Keratinocyte (primary cell): Measurements from ENCODE around the gene KRTAP12-1. TPM values are rescaled to one million over a fixed set of nuclear protein-coding genes. Genes with fewer than 3 reads are reported as not detected.

Source experiments
- DNase-seq: peaks from one replicate; pipeline ENCODE4 v3.0.0-alpha.2; 2011; ENCODE audit warnings: low read depth, missing footprints, low spot score
- FAIRE-seq: peaks from 2 replicates; lab custom pipeline; 2011; peaks lifted over from hg19 to GRCh38; lab: Jason Lieb, UNC
- H2AFZ ChIP-seq: 2 replicates; pipeline ENCODE4 v1.6.0; 2012; ENCODE audit warnings: low read length, control low read depth, inconsistent platforms; ENCODE audit not compliant: control insufficient read depth
- H3K27ac ChIP-seq: 2 replicates; pipeline ENCODE4 v1.5.1; 2011; ENCODE audit warnings: low read length; ENCODE audit not compliant: control insufficient read depth, insufficient read depth
- H3K27me3 ChIP-seq: 3 replicates; pipeline ENCODE4 v1.6.0; 2011; ENCODE audit warnings: low read length; ENCODE audit not compliant: control insufficient read depth, insufficient read depth; ENCODE audit errors: extremely low read depth
- H3K36me3 ChIP-seq, 2 experiments: 2 replicates in 1 of 2; 3 replicates in 1 of 2; pipeline ENCODE4 v1.5.1; 2011; ENCODE audit warnings: low read length in 2 of 2, mild to moderate bottlenecking in 1 of 2; ENCODE audit not compliant: control insufficient read depth in 2 of 2, insufficient read depth in 2 of 2; ENCODE audit errors: extremely low read depth in 1 of 2
- H3K4me1 ChIP-seq: 3 replicates; pipeline ENCODE4 v1.5.1; 2011; ENCODE audit warnings: low read length; ENCODE audit not compliant: control insufficient read depth, insufficient read depth; ENCODE audit errors: extremely low read depth
- H3K4me2 ChIP-seq: 3 replicates; pipeline ENCODE4 v1.6.0; 2011; ENCODE audit warnings: low read depth, low read length; ENCODE audit not compliant: control insufficient read depth, insufficient read depth; ENCODE audit errors: extremely low read depth
- H3K4me3 ChIP-seq, 3 experiments: fragments of 200-600 bp in 1 of 3; sonication (generic) in 1 of 3; 2 replicates in 2 of 3; 3 replicates in 1 of 3; pipeline ENCODE4 v1.5.1; 2011 to 2016; ENCODE audit warnings: low read length in 3 of 3, mild to moderate bottlenecking in 3 of 3, control low read depth in 2 of 3, inconsistent platforms in 1 of 3, low read depth in 1 of 3, mixed read lengths in 1 of 3, mixed run types in 1 of 3, moderate library complexity in 1 of 3; ENCODE audit not compliant: control insufficient read depth in 2 of 3, insufficient read depth in 2 of 3; ENCODE audit errors: extremely low read depth in 1 of 3
- H3K79me2 ChIP-seq: 2 replicates; pipeline ENCODE4 v1.6.0; 2012; ENCODE audit warnings: low read length; ENCODE audit not compliant: control insufficient read depth, insufficient read depth
- H3K9ac ChIP-seq: 3 replicates; pipeline ENCODE4 v1.6.0; 2011; ENCODE audit warnings: low read length; ENCODE audit not compliant: control insufficient read depth, insufficient read depth; ENCODE audit errors: extremely low read depth
- H3K9me1 ChIP-seq: 3 replicates; pipeline ENCODE4 v1.6.0; 2011; ENCODE audit warnings: low read length; ENCODE audit not compliant: control insufficient read depth, insufficient read depth; ENCODE audit errors: extremely low read depth
- H3K9me3 ChIP-seq: 2 replicates; pipeline ENCODE4 v1.5.1; 2012; ENCODE audit warnings: low read depth, low read length; ENCODE audit not compliant: control insufficient read depth
- H4K20me1 ChIP-seq: 3 replicates; pipeline ENCODE4 v1.6.0; 2011; ENCODE audit warnings: low read length; ENCODE audit not compliant: control insufficient read depth, insufficient read depth; ENCODE audit errors: extremely low read depth
- CTCF ChIP-seq, 3 experiments: IDR thresholded peaks in 1 of 3; conservative IDR thresholded peaks in 1 of 3; optimal IDR thresholded peaks in 1 of 3; 2 replicates in 2 of 3; 3 replicates in 1 of 3; pipeline versions ENCODE3 to v1.5.1; 2011; ENCODE audit warnings: low read length in 3 of 3, mild to moderate bottlenecking in 3 of 3, moderate library complexity in 2 of 3, control low read depth in 1 of 3, inconsistent platforms in 1 of 3; ENCODE audit not compliant: insufficient read depth in 2 of 3; ENCODE audit errors: extremely low read depth in 1 of 3
- EZH2 ChIP-seq: IDR thresholded peaks from one replicate; pipeline ENCODE4 v1.6.1; 2012; ENCODE audit warnings: inconsistent platforms, mild to moderate bottlenecking, low read length, moderate library complexity
- dilution Hi-C: fragments of 300-500 bp; cut with MboI; formaldehyde crosslinking; loops from one replicate; pipeline ENCODE4 v1.7.0; 2020; ENCODE audit warnings: low sequenced_read_pairs; ENCODE audit not compliant: extremely low pct_ligation_motif_present
- polyA plus RNA-seq, 5 experiments: library from polyadenylated mRNA; depleted of rRNA in 3 of 5; stranded (reverse) in 3 of 5; stranded (forward) in 1 of 5; unstranded in 1 of 5; fragments of >200 nt; gene quantifications; 1 replicate in 1 of 5; 2 replicates in 3 of 5; 3 replicates in 1 of 5; pipeline versions ENCODE4 v1.2.1 to v1.2.3, GENCODE V29; 2011 to 2012; ENCODE audit warnings: missing spikeins in 2 of 5, low read depth in 1 of 5, low replicate concordance in 1 of 5

KRTAP12-1 gene
- polyA plus RNA-seq, 1 donor (not counting 4 experiments of a cell fraction or from before 2014, with no cell fraction given): not detected

GRCh38 chr21:44637018-44637850, 44.7 kb downstream of the KRTAP12-1 start, which contains the start of gene KRTAP10-10:
KRTAP10-10 (plus strand) TSS chr21:44637356; CDS start chr21:44637418, 62 bp downstream.
- Histone ChIP-seq H4K20me1 (no peaks in the 10 kb centered on the region), H3K27me3 (no peaks in the 10 kb centered on the region), H3K9me1 (no peaks in the 10 kb centered on the region), H3K9me3 (no peaks in the 10 kb centered on the region), H3K9ac (no peak within 1 kb of the TSS), H3K4me3 (no peak within 1 kb of the TSS), H3K4me2 (no peak within 1 kb of the TSS), H3K4me1 (no peaks in the 10 kb centered on the region), H3K79me2 (no peaks in the 10 kb centered on the region), H3K27ac (no peak within 1 kb of the TSS), H3K36me3 (no peaks in the 10 kb centered on the region), H2AFZ (no peak within 1 kb of the TSS)
- DNase-seq (no peak), FAIRE-seq (no peak)
- TF ChIP-seq CTCF (optimal IDR thresholded peaks at IDR 0.05 in 1 of 3, IDR thresholded peaks at IDR 0.05 in 1 of 3, conservative IDR thresholded peaks at IDR 0.05 in 1 of 3; ENCODE audit: extremely low read depth in 1 of 3, insufficient read depth in 2 of 3, low read length in 3 of 3): no peak
- TF ChIP-seq EZH2: no peak
- dilution Hi-C loops: no loop called here

GRCh38 chr21:44636209-44637017, 45.5 kb downstream of the KRTAP12-1 start:
- FAIRE-seq (no peak), DNase-seq (no peak)
- Histone ChIP-seq H3K9me1 (no peaks in the 10 kb centered on the region), H3K4me2 (no peak overlapping the region), H3K27ac (no peak overlapping the region), H3K79me2 (no peaks in the 10 kb centered on the region), H3K9ac (no peak overlapping the region), H3K9me3 (no peaks in the 10 kb centered on the region), H4K20me1 (no peaks in the 10 kb centered on the region), H3K36me3 (no peaks in the 10 kb centered on the region), H3K27me3 (no peaks in the 10 kb centered on the region), H2AFZ (no peak overlapping the region), H3K4me1 (no peaks in the 10 kb centered on the region), H3K4me3 (no peak overlapping the region)
- TF ChIP-seq EZH2 (no peak), CTCF (optimal IDR thresholded peaks at IDR 0.05 in 1 of 3, IDR thresholded peaks at IDR 0.05 in 1 of 3, conservative IDR thresholded peaks at IDR 0.05 in 1 of 3; ENCODE audit: extremely low read depth in 1 of 3, insufficient read depth in 2 of 3, low read length in 3 of 3) (no peak)
- dilution Hi-C loops: no loop called here
